NCI-H345 (cell line): Measurements from ENCODE around the gene SPATS2L.
A peak's percentile ranks its signal among the peaks of the same experiment; 100 is the strongest.

ENCODE experiments used
- DNase-seq: peaks from one replicate; lab custom pipeline; 2025; lab: John Stamatoyannopoulos, UW

Gene SPATS2L

DNA sequence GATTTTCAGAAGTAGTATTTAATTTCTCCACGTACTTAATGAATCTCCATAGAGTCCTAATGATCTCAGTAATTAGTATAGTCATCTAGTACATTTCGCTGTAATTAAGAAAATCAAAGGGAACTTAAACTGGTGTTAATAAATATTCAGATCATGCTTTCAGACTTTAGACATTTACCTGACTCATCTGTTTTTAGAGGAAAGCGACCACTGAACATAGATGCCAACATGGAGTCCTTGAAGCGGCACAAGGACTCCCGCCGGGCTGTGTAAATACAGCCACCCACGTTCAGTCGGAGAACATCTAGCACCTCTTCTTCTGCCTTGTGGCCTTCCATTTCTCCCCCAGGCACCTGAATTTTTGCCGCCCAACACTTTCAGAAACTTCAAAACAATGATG lies 200.2 kb downstream of the SPATS2L start:
- no peak for DNase-seq

DNA sequence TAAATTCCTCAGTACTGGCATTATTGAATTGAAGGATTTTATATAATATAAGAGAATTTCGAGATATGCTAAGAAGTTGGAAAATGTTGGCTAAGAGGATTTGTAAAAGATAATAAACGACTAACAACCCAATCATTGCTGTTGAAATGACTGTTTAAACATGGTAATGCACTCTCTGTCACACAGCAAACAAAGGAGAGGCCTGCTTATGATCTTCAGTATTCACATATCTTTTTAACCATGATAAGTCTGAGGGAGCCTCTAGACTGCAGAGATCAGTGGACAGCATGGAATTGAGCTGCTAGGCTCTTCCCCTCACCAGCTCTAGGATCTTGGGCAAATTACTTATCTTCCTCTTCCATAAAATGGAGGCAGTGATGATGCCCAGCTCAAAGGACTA lies 200.7 kb downstream of the SPATS2L start:
- DNase-seq = no peak

DNA sequence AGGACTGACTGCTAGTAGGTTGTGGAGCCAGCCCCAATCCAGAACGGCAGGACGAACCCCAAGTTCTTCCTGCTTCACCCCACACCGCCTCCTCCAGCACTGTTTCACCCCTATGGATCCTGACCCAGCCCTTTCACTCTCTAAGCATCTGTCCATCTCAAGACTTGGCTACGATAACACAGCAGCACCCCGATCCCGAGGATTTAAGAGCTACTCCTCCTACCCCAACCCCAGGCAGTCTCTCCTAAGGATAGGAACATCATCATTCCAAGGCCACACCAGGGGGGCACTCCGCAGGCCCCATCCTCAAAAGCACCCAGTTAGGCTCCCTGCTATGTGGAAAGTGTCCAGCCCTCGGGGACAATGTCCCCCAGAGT lies 202.7 kb downstream of the SPATS2L start:
- no peak for DNase-seq

DNA sequence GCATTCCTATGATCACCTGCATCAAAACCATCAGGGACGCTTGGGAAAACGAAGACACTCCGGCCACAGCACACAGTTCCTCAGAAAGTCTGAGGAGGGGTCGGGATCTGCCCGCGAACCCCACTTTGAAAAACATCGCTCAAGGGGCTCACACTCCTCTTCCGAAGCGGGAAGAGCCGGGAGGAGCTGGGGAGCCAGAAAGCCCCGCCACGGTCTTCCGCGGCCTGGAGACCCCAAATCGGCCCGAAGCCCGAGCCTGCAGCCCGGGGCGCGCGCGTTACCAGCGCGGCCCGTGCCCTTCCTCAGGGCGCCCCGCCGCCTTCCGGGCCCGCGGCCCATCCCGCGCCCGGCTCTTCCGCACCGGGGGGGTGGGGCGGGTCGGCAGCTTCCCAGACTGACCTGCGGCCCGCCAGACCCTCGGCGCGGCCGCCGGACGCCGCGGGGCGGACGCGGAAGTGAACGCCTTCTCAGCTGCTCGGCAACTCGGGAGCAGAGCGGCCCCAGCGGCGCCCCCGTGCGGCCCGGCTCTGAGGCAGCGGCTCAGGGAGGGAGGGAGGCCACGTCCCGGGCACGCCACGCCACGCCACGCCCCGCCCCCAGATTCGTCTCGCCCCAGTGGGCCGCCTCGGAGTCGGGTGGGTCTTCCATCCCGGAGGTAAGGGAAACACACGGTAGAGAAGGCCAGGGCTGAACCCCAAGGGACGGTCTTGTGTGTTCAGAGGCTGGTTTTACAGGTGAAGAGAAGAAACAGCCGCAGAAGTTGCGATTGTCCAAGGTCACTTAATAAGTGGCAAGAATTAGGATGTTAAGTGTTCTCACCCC lies 203.3 kb downstream of the SPATS2L start, which contains the start of gene KCTD18:
Gene KCTD18 (minus strand): TSS at position 457 of the 822 bp plus-strand sequence. CDS start 3,052 bp downstream, outside the sequence.
- DNase-seq = peak; percentile 90

DNA sequence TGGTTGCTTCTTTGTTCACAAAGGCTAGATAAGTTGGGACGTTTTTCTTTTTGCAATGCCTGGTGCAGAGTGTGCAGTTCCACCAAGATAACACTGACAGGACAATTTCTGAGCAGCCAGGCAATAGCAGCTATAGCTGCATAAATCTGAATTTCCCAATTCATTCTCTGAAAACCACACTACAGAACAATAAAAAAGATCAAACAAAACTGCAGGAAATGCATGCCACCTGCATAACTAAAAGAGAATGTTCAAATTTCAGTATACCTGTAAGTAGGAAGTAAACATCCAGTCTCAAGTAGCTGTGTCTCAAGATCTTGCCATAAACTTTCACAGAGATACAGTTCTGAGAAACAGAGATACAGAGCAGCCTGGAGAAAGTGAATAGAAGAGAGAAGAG lies 208.7 kb downstream of the SPATS2L start:
- no peak for DNase-seq

DNA sequence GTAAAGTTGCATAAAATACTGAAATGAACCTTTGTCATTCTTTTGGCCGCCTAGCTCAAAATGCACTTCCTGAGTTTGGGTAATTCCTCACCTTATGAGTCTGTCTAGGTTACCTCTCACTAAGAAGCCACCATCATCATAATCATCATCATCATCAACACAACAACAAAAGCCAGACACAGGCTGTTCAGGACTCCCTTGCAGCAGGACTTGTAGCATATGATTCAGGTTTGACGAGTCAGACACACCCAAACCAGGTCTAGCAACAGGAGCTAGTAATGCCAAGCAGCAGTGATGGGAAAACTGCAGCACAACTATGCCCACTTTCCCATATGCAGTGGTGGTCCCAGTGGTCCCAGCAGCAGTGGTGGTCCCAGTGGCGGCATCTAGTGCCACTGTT lies 216.7 kb downstream of the SPATS2L start:
- DNase-seq = no peak

DNA sequence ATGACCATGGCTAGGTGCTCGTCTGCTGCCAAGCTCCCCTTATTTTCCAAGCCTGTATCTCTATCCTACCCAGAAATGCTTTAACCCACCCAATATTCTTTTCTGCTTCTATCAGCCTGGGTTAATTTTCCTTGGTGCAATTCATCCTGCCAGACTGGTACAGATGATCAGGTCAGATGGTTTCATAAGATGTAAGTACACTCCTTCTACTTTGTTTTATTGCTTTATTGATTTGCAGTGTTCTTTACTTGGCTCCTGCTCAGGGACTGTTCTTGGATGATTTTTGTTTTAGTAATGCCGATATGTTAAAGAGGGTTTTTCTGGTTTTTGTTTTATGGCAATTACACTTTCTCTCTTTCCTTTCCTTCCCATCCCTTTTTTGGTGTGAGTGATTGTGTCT lies 217.1 kb downstream of the SPATS2L start:
- DNase-seq = no peak

DNA sequence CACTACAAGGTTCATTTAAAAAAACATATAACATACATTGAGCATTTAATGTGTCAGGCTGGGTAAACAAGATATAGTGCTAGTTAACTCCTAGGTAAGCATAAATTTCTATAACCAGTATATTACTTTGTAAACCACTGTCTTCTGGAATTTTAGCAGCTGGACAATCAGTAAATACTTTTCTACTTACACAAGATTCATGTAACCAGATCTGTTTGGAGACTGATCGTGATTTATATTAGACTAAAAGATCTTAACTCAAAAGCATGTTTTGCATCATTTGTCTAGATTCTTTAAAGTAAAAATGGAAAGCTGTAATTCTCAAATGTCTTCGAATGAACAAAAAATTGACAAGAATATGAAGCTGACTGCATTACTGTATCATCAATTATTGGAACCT lies 218.6 kb downstream of the SPATS2L start:
- no peak for DNase-seq

DNA sequence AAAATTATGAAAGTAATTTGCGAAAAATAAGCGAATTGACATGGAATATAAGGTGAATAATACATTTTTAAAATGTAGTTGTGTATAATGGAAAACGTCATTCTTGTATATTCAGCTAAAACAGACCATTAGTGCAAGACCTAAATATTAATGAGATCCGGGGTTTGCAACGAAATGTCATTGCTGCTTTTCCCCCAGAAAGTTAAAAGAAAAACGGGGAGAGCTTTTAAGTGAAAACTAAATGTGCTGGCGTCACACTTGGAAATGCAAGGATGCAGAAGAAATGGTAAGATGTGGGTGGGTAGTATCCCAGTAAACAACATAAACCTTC lies 219.0 kb downstream of the SPATS2L start:
- no peak for DNase-seq

DNA sequence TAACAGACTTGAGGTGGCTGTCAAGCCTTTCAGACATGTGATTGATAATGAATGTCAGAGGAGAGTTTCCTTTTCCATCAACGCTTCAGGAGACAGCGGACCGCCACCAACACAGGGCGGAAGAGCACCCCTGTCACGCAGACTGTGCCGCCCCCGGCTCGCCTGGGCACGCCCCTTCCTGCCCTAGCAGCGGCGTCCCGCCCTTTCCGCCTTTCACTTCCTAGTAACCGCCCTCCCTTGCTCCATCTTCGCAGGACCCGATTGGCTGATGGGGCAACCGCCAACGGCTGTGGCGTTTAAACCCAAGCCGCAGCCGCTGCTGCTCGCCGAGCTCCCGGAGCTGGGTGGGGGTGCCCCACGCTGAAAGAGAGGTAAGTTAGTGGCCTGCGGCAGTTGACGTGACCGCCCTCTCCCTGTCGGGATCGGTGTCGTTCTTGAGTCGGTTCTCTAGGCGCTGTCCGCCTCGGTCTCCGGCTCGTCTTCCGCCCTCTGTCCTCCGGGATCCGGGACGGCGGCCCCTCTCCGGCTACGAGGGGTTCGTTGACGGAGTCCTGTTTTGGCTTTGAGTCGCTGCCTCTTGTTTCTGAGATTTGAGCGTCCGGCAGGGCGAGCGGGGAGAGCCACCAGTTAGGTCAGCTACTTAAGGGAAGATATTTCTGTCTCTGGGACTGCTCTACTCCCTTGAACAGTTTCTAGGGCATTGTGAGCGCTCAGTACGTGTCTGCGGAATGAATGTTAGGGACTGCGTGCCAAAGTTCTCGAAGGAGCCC lies 219.6 kb downstream of the SPATS2L start, which contains the start of gene SGO2:
Gene SGO2 (plus strand): TSS at position 326 of the 770 bp plus-strand sequence. CDS start 6,769 bp downstream, outside the sequence.
- peak; percentile 97 for DNase-seq

DNA sequence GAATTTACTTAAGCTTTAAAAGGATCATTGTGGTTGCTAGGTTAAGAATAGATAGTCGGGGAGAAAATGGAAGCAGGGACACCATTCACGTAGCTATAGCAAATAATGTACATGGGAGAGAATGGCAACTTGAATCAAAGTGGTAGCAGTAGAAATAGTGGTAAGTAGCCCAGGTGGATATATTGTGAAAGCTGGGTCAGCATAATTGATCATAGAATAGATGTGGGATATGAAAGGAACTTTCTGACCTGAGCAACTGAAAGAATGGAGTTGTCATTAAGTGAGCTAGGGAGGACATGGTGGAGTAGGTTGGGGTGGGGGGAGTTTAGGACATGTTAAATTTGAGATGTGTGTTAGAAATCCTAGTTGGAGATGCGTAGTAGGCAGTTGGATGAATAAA lies 221.7 kb downstream of the SPATS2L start:
- DNase-seq = no peak
